K562 (cell line): ENCODE results near the gene GAS2L2.

Experiments
- CEBPG ChIP-seq, 3 experiments: fragments of 200-800 bp in 1 of 3; sonication (Bioruptor generic) in 1 of 3; sonication (generic) in 1 of 3; formaldehyde crosslinking in 1 of 3; IDR thresholded peaks in 2 of 3; conservative IDR thresholded peaks in 1 of 3; 2 replicates each; pipeline versions ENCODE4 v1.6.1 to v1.8.0; 2016 to 2022; ENCODE audit warnings: missing compliant biosample characterization in 2 of 3, missing genetic modification characterization in 2 of 3, mild to moderate bottlenecking in 1 of 3, missing genetic modification reagents in 1 of 3
- NFYB ChIP-seq: IDR thresholded peaks from 2 replicates; pipeline ENCODE4 v1.6.1; 2011; ENCODE audit warnings: mild to moderate bottlenecking, moderate library complexity; ENCODE audit not compliant: insufficient read length; ENCODE audit errors: extremely low read depth
- SIRT6 ChIP-seq: IDR thresholded peaks from one replicate; pipeline ENCODE4 v1.6.1; 2012; ENCODE audit warnings: low read depth, mild to moderate bottlenecking, control low read depth, inconsistent platforms, low read length, moderate library complexity
- TF ChIP-seq, protein P1 (sequence below), 3 experiments: IDR thresholded peaks in 2 of 3; conservative IDR thresholded peaks in 1 of 3; 2 replicates each; pipeline ENCODE4 v1.5.1; 2011 to 2012; ENCODE audit warnings: low read length in 3 of 3, mild to moderate bottlenecking in 3 of 3, control low read depth in 2 of 3, improper control_type of control experiment in 1 of 3, inconsistent platforms in 1 of 3, low read depth in 1 of 3, mixed read lengths in 1 of 3, moderate library complexity in 1 of 3; ENCODE audit not compliant: insufficient read depth in 2 of 3

DNA sequence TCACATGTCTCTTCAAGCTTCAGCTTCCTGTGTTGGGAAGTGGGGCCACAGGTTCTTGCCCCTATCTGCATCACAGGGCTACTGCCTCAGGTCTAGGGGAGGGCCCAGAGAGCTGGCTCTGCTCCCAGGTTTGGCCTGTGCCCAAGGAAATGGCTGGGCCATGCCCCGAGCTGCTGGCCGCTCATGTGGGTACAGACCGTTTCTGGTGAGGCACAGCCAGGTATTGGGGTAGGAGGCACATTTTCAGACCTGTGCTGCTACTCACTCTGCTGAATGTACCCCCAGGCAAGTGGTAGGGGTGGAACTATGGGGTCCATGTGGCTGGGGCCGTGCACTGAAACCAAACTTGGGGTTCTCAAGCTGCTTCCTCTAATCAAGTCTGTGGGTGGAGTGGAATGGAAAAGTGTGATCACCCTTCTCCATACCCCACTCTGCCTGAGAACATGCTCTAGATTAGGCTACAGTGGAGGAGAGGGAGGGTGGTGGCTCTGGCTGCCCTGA is 4.6 kb downstream of the GAS2L2 start:
- TF ChIP-seq, protein P1, sequence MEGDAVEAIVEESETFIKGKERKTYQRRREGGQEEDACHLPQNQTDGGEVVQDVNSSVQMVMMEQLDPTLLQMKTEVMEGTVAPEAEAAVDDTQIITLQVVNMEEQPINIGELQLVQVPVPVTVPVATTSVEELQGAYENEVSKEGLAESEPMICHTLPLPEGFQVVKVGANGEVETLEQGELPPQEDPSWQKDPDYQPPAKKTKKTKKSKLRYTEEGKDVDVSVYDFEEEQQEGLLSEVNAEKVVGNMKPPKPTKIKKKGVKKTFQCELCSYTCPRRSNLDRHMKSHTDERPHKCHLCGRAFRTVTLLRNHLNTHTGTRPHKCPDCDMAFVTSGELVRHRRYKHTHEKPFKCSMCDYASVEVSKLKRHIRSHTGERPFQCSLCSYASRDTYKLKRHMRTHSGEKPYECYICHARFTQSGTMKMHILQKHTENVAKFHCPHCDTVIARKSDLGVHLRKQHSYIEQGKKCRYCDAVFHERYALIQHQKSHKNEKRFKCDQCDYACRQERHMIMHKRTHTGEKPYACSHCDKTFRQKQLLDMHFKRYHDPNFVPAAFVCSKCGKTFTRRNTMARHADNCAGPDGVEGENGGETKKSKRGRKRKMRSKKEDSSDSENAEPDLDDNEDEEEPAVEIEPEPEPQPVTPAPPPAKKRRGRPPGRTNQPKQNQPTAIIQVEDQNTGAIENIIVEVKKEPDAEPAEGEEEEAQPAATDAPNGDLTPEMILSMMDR (IDR thresholded peaks at IDR 0.05 in 2 of 3, conservative IDR thresholded peaks at IDR 0.05 in 1 of 3; ENCODE audit: insufficient read depth in 2 of 3, low read depth in 1 of 3, low read length in 3 of 3): no peak
- TF ChIP-seq NFYB (no peak), SIRT6 (no peak), CEBPG (CRISPR knock-in tag; IDR thresholded peaks at IDR 0.05) (no peak), CEBPG (tag; conservative IDR thresholded peaks at IDR 0.05 in 1 of 2, IDR thresholded peaks at IDR 0.05 in 1 of 2) (no peak)
